HepG2 (cell line): ENCODE data around the gene RASSF4.

ENCODE experiments used
- EZH2 ChIP-seq: conservative IDR thresholded peaks from 2 replicates; pipeline ENCODE4 v1.6.1; 2012; ENCODE audit warnings: mild to moderate bottlenecking, low read depth, low read length, moderate library complexity
- NCOR1 ChIP-seq: fragments of 200-600 bp; sonication (generic); IDR thresholded peaks from 2 replicates; pipeline ENCODE4 v1.7.0; 2017; ENCODE audit warnings: antibody characterized with exemption, low read length, borderline replicate concordance
- NR2F1 ChIP-seq, 2 experiments: fragments of 450-650 bp in 1 of 2; formaldehyde crosslinking in 1 of 2; IDR thresholded peaks; 2 replicates each; pipeline versions ENCODE4 v1.5.0 to v1.6.1; 2016 to 2020; ENCODE audit warnings: mild to moderate bottlenecking in 1 of 2, missing compliant biosample characterization in 1 of 2, missing genetic modification reagents in 1 of 2, moderate library complexity in 1 of 2
- SMARCC2 ChIP-seq: fragments of 450-650 bp; IDR thresholded peaks from 2 replicates; pipeline ENCODE4 v1.6.1; 2017; ENCODE audit warnings: antibody characterized with exemption, mild to moderate bottlenecking
- ZNF660 ChIP-seq: sonication (generic); formaldehyde crosslinking; IDR thresholded peaks from 2 replicates; pipeline ENCODE4 v1.5.1; 2020; ENCODE audit warnings: mild to moderate bottlenecking, low read depth, missing genetic modification reagents, borderline replicate concordance
- TF ChIP-seq, protein P1 (sequence below): sonication (generic); formaldehyde crosslinking; IDR thresholded peaks from 2 replicates; pipeline ENCODE4 v1.4.0; 2020; ENCODE audit warnings: missing genetic modification reagents
- TF ChIP-seq, protein P2 (sequence below): sonication (generic); formaldehyde crosslinking; IDR thresholded peaks from 2 replicates; pipeline ENCODE4 v1.5.0; 2020; ENCODE audit warnings: mild to moderate bottlenecking, missing genetic modification reagents, moderate library complexity
- TF ChIP-seq, protein P3 (sequence below): sonication (generic); formaldehyde crosslinking; IDR thresholded peaks from 2 replicates; pipeline ENCODE4 v1.5.1; 2020; ENCODE audit warnings: missing genetic modification reagents, mild to moderate bottlenecking, borderline replicate concordance

DNA sequence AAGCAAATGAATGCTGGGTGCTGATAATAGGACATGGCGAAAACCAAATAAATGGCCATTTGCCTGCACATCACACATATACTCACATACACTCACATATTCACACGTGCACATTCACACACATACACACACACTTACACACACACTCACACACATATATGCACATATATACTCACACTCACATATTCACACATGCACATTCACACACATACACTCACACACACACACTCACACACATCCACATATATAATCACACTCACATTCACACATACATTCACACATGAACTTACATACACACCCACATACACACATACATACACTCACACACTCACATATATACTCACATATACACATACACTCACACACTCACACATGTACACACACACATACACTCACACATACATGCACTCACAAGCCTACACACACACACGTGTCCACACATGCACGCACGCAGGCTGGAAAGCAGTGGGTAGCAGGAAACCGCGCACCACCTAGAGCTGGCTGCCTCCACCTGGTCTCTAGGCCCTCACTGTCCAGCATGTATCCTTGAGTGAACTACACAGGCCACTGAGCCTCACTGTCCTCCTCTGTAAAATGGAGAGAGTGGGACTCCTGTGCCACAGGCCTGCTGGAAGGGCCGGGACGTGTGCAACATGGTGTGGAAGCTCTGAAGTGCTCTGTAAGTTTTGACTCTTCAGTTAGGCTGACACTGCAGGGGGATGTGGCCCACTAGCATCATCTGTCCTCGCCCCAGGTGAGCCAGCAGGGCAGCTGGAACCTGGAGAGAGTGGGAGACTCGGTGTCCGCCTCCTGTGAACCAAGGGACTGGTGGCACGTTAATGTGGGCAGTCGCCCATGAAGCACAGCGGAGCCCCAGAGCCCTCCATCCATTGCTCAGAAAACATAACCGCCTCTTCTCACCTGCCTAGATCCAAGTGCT lies 33.5 kb upstream of the RASSF4 start:
- TF ChIP-seq, protein P1, sequence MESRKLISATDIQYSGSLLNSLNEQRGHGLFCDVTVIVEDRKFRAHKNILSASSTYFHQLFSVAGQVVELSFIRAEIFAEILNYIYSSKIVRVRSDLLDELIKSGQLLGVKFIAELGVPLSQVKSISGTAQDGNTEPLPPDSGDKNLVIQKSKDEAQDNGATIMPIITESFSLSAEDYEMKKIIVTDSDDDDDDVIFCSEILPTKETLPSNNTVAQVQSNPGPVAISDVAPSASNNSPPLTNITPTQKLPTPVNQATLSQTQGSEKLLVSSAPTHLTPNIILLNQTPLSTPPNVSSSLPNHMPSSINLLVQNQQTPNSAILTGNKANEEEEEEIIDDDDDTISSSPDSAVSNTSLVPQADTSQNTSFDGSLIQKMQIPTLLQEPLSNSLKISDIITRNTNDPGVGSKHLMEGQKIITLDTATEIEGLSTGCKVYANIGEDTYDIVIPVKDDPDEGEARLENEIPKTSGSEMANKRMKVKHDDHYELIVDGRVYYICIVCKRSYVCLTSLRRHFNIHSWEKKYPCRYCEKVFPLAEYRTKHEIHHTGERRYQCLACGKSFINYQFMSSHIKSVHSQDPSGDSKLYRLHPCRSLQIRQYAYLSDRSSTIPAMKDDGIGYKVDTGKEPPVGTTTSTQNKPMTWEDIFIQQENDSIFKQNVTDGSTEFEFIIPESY (CRISPR knock-in tag) = no peak
- TF ChIP-seq SMARCC2 (no peak), EZH2 (no peak), NR2F1 (CRISPR knock-in tag; IDR thresholded peaks at IDR 0.05) (no peak), ZNF660 (no peak), NCOR1 (no peak)
- TF ChIP-seq, protein P2, sequence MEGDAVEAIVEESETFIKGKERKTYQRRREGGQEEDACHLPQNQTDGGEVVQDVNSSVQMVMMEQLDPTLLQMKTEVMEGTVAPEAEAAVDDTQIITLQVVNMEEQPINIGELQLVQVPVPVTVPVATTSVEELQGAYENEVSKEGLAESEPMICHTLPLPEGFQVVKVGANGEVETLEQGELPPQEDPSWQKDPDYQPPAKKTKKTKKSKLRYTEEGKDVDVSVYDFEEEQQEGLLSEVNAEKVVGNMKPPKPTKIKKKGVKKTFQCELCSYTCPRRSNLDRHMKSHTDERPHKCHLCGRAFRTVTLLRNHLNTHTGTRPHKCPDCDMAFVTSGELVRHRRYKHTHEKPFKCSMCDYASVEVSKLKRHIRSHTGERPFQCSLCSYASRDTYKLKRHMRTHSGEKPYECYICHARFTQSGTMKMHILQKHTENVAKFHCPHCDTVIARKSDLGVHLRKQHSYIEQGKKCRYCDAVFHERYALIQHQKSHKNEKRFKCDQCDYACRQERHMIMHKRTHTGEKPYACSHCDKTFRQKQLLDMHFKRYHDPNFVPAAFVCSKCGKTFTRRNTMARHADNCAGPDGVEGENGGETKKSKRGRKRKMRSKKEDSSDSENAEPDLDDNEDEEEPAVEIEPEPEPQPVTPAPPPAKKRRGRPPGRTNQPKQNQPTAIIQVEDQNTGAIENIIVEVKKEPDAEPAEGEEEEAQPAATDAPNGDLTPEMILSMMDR (CRISPR knock-in tag) = no peak
- TF ChIP-seq, protein P3, sequence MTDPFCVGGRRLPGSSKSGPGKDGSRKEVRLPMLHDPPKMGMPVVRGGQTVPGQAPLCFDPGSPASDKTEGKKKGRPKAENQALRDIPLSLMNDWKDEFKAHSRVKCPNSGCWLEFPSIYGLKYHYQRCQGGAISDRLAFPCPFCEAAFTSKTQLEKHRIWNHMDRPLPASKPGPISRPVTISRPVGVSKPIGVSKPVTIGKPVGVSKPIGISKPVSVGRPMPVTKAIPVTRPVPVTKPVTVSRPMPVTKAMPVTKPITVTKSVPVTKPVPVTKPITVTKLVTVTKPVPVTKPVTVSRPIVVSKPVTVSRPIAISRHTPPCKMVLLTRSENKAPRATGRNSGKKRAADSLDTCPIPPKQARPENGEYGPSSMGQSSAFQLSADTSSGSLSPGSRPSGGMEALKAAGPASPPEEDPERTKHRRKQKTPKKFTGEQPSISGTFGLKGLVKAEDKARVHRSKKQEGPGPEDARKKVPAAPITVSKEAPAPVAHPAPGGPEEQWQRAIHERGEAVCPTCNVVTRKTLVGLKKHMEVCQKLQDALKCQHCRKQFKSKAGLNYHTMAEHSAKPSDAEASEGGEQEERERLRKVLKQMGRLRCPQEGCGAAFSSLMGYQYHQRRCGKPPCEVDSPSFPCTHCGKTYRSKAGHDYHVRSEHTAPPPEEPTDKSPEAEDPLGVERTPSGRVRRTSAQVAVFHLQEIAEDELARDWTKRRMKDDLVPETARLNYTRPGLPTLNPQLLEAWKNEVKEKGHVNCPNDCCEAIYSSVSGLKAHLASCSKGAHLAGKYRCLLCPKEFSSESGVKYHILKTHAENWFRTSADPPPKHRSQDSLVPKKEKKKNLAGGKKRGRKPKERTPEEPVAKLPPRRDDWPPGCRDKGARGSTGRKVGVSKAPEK (CRISPR knock-in tag) = no peak
